Measurements from ENCODE around the gene DNMBP.

DNA sequence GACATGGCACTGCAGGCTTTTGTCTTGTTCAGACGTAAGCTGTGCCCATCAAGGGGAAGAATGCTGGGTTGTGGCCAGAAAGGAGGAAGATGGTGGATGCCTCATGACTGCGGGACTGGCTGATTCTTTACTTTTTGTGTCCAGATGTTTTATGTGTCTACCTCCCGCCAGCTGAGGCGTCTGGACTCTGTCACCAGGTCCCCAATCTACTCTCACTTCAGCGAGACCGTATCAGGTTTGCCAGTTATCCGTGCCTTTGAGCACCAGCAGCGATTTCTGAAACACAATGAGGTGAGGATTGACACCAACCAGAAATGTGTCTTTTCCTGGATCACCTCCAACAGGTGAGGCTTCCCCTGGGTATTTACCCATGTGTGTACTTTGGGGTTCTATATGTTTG, 173.8 kb downstream of the DNMBP start:
- TF ChIP-seq, protein P1, sequence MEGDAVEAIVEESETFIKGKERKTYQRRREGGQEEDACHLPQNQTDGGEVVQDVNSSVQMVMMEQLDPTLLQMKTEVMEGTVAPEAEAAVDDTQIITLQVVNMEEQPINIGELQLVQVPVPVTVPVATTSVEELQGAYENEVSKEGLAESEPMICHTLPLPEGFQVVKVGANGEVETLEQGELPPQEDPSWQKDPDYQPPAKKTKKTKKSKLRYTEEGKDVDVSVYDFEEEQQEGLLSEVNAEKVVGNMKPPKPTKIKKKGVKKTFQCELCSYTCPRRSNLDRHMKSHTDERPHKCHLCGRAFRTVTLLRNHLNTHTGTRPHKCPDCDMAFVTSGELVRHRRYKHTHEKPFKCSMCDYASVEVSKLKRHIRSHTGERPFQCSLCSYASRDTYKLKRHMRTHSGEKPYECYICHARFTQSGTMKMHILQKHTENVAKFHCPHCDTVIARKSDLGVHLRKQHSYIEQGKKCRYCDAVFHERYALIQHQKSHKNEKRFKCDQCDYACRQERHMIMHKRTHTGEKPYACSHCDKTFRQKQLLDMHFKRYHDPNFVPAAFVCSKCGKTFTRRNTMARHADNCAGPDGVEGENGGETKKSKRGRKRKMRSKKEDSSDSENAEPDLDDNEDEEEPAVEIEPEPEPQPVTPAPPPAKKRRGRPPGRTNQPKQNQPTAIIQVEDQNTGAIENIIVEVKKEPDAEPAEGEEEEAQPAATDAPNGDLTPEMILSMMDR (IDR thresholded peaks at IDR 0.05) = no peak
- TF ChIP-seq POLR2A (IDR thresholded peaks at IDR 0.05) = no peak

All from stomach (tissue), 4 donors.